Measurements from ENCODE around the gene AP4M1.

- TF ChIP-seq CTCF (conservative IDR thresholded peaks at IDR 0.05; ENCODE audit: low read depth, low read length) = no peak
- no peak for TF ChIP-seq EZH2 (IDR thresholded peaks at IDR 0.05; ENCODE audit: borderline replicate concordance, low read depth, low read length, poor library complexity, severe bottlenecking)
Observed at GRCh38 chr7:100072462-100072861, 29.0 kb upstream of the AP4M1 start.
